ENCODE measurements around the gene EDEM2. TPM values are rescaled to one million over a fixed set of nuclear protein-coding genes. Genes with fewer than 3 reads are reported as not detected.

EDEM2 gene
- polyA plus RNA-seq, 3 donors = 39.5 to 86.1 (median 75.6) TPM

DNA sequence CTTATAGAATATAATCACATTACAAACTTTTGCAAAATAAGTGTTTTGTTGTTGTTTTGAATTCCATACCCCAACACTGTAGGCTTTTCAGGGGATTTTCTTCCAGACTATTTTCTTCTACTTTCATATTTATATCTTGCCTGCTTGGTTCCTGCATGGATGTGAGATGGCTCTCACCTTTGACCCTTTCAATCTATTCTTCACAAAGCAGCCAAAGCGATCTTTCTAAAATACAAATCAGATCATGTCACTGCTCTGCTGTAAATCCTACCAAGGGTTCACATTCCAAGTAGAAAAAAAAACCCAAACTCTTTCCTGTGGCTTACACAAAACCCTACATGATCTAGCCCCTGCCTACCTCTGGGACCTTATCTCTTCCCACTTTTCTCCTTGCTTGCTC, 29.5 kb downstream of the EDEM2 start:
- H4K20me1 ChIP-seq (ENCODE audit: insufficient read depth, low read length) = peaks cover 9% of the 10 kb centered on the region
- Mint-ChIP-seq H3K4me1 (peaks cover 6% of the 10 kb centered on the region), H3K9me3 (no peaks in the 10 kb centered on the region), H3K4me3 (no peak overlapping the region), H3K36me3 (peaks cover 73 to 92% of the 10 kb centered on the region in 2 donors), H3K27me3 (ENCODE audit: low read depth in 3 of 3) (peaks cover 0 to 4% (median 0%) of the 10 kb centered on the region in 3 donors), H3K27ac (peak overlapping the region in 1 of 7 donors; percentile 42)
- peaks cover 73 to 89% of the 10 kb centered on the region in 2 donors for H3K36me3 ChIP-seq (replicated peaks in 1 of 2; ENCODE audit: control insufficient read depth in 1 of 2, insufficient read depth in 2 of 2, low read length in 2 of 2)
- no peaks in the 10 kb centered on the region for H3K27me3 ChIP-seq (ENCODE audit: control insufficient read depth in 2 of 2, insufficient read depth in 2 of 2, low read length in 2 of 2)
- intact Hi-C loops (cut with micrococcal nuclease) = no loop called here
- no peak overlapping the region for H2AFZ ChIP-seq (ENCODE audit: insufficient read depth, low read depth, low read length, poor library complexity, severe bottlenecking)
- H3K27ac ChIP-seq (ENCODE audit: low read depth in 1 of 2, low read length in 2 of 2) = no peak overlapping the region
- no peaks in the 10 kb centered on the region for H3K79me2 ChIP-seq (ENCODE audit: insufficient read depth, low read length)
- H3K9me3 ChIP-seq (replicated peaks in 1 of 2; ENCODE audit: control insufficient read depth in 1 of 2, insufficient read depth in 1 of 2, low read length in 2 of 2) = no peaks in the 10 kb centered on the region
- TF ChIP-seq, protein P1, sequence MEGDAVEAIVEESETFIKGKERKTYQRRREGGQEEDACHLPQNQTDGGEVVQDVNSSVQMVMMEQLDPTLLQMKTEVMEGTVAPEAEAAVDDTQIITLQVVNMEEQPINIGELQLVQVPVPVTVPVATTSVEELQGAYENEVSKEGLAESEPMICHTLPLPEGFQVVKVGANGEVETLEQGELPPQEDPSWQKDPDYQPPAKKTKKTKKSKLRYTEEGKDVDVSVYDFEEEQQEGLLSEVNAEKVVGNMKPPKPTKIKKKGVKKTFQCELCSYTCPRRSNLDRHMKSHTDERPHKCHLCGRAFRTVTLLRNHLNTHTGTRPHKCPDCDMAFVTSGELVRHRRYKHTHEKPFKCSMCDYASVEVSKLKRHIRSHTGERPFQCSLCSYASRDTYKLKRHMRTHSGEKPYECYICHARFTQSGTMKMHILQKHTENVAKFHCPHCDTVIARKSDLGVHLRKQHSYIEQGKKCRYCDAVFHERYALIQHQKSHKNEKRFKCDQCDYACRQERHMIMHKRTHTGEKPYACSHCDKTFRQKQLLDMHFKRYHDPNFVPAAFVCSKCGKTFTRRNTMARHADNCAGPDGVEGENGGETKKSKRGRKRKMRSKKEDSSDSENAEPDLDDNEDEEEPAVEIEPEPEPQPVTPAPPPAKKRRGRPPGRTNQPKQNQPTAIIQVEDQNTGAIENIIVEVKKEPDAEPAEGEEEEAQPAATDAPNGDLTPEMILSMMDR (IDR thresholded peaks at IDR 0.05) = no peak
- H3K4me3 ChIP-seq (replicated peaks in 1 of 3; ENCODE audit: low read depth in 2 of 3, low read length in 3 of 3) = no peak overlapping the region
- no peaks in the 10 kb centered on the region for H3K4me1 ChIP-seq (ENCODE audit: control insufficient read depth in 1 of 2, insufficient read depth in 2 of 2, low read length in 2 of 2)
- H3K9ac ChIP-seq (ENCODE audit: insufficient read depth, low read length, poor library complexity, severe bottlenecking) = no peak overlapping the region
- no peak for DNase-seq
- H3K4me2 ChIP-seq (replicated peaks; ENCODE audit: extremely low read depth, low read length, poor library complexity, severe bottlenecking) = no peak overlapping the region
- 100% methylated on average over 1 of the region's 1 CpG for WGBS (ENCODE audit: insufficient coverage)

DNA sequence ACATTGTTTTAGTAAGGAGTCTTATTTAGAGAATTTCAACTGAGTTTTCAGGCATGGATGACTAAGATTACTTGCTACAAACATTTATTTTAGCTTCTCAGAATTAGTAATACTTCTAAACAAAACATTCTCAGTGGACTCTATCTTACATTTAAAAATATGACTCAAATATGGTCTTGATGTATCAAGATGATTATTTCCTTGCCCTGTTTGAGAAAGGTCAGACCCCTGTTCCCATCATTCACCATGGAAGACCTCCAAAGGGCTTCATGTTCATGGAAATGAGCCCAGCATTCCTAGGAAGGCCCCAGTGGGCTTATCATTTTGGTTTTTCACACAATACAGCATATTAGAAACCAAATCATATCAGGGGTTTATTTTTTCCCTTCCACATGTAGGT, 29.9 kb downstream of the EDEM2 start:
- Histone ChIP-seq H3K27me3 (ENCODE audit: control insufficient read depth in 2 of 2, insufficient read depth in 2 of 2, low read length in 2 of 2) (no peaks in the 10 kb centered on the region), H3K27ac (ENCODE audit: low read depth in 1 of 2, low read length in 2 of 2) (no peak overlapping the region), H3K4me1 (ENCODE audit: control insufficient read depth in 1 of 2, insufficient read depth in 2 of 2, low read length in 2 of 2) (no peaks in the 10 kb centered on the region), H3K4me2 (replicated peaks; ENCODE audit: extremely low read depth, low read length, poor library complexity, severe bottlenecking) (no peak overlapping the region), H4K20me1 (ENCODE audit: insufficient read depth, low read length) (peaks cover 9% of the 10 kb centered on the region), H2AFZ (ENCODE audit: insufficient read depth, low read depth, low read length, poor library complexity, severe bottlenecking) (no peak overlapping the region), H3K9me3 (replicated peaks in 1 of 2; ENCODE audit: control insufficient read depth in 1 of 2, insufficient read depth in 1 of 2, low read length in 2 of 2) (no peaks in the 10 kb centered on the region), H3K9ac (ENCODE audit: insufficient read depth, low read length, poor library complexity, severe bottlenecking) (no peak overlapping the region), H3K36me3 (replicated peaks in 1 of 2; ENCODE audit: control insufficient read depth in 1 of 2, insufficient read depth in 2 of 2, low read length in 2 of 2) (peaks cover 68 to 88% of the 10 kb centered on the region in 2 donors), H3K79me2 (ENCODE audit: insufficient read depth, low read length) (no peaks in the 10 kb centered on the region), H3K4me3 (replicated peaks in 1 of 3; ENCODE audit: low read depth in 2 of 3, low read length in 3 of 3) (no peak overlapping the region)
- Mint-ChIP-seq H3K27me3 (ENCODE audit: low read depth in 3 of 3) (peaks cover 0 to 4% (median 0%) of the 10 kb centered on the region in 3 donors), H3K9me3 (no peaks in the 10 kb centered on the region), H3K36me3 (peaks cover 72 to 91% of the 10 kb centered on the region in 2 donors), H3K4me3 (no peak overlapping the region), H3K27ac (peak overlapping the region in 1 of 7 donors; percentile 5), H3K4me1 (peaks cover 6% of the 10 kb centered on the region)
- intact Hi-C loops (cut with micrococcal nuclease) = no loop called here
- TF ChIP-seq, protein P1 (IDR thresholded peaks at IDR 0.05) = no peak
- DNase-seq = no peak

Data from CD14-positive monocyte (primary cell).